ENCODE results near the gene CENPB. TPM values are rescaled to one million over a fixed set of nuclear protein-coding genes. Genes with fewer than 3 reads are reported as not detected.
A peak's percentile ranks its signal among the peaks of the same experiment; 100 is the strongest.

The CENPB gene
- total and polyA plus RNA-seq, 10 of the 15 experiments (the other 5 are each of a cell fraction or from before 2014, with no cell fraction given): 0.16 to 71.2 (median 14.0) TPM

GRCh38 chr20:3795511-3796468, 9.2 kb upstream of the CENPB start, which contains the start of gene CDC25B (continued):
- no peak for TF ChIP-seq IRF5 (IDR thresholded peaks at IDR 0.05; ENCODE audit: borderline replicate concordance)
- peak; percentile 22 for TF ChIP-seq USF1 (IDR thresholded peaks at IDR 0.05; ENCODE audit: borderline replicate concordance, extremely low read length, insufficient read depth, low read depth, low read length)
- TF ChIP-seq USF2 (IDR thresholded peaks at IDR 0.05; ENCODE audit: borderline replicate concordance, low read depth, low read length): no peak
- TF ChIP-seq SPI1 (IDR thresholded peaks at IDR 0.05; ENCODE audit: borderline replicate concordance, insufficient read depth, low read depth, low read length): 0 out of 2 replicates have a peak, but pooled peaks have one; percentile 17
- no peak for TF ChIP-seq SMAD1 (IDR thresholded peaks at IDR 0.05; ENCODE audit: low read depth, partially characterized antibody)
- TF ChIP-seq MTA3 (IDR thresholded peaks at IDR 0.05; ENCODE audit: borderline replicate concordance, low read length): no peak
- peak; percentile 83; the same call in 1 of the 2 replicates for TF ChIP-seq PAX5 (IDR thresholded peaks at IDR 0.05; ENCODE audit: borderline replicate concordance, low read depth, low read length)
- peak; percentile 72; the same call in 1 of the 2 replicates for TF ChIP-seq NFYB (IDR thresholded peaks at IDR 0.05; ENCODE audit: insufficient read depth, low read depth, low read length)
- no peak for TF ChIP-seq TCF7 (IDR thresholded peaks at IDR 0.05; ENCODE audit: borderline replicate concordance)
- no peak for TF ChIP-seq NFIC (IDR thresholded peaks at IDR 0.05; ENCODE audit: low read depth, low read length)
- no peak for TF ChIP-seq BCLAF1 (IDR thresholded peaks at IDR 0.05)
- peak; percentile 63 for TF ChIP-seq MLLT1 (IDR thresholded peaks at IDR 0.05)
- TF ChIP-seq SP1 (IDR thresholded peaks at IDR 0.05; ENCODE audit: low read depth, low read length): peak; percentile 54
- no peak for TF ChIP-seq CBX5 (IDR thresholded peaks at IDR 0.05; ENCODE audit: low read depth)
- TF ChIP-seq NR2C2 (IDR thresholded peaks at IDR 0.05; ENCODE audit: borderline replicate concordance, control insufficient read depth, insufficient read length, low read depth): no peak
- 0 out of 2 replicates have a peak, but pooled peaks have one; percentile 42 for TF ChIP-seq YY1 (IDR thresholded peaks at IDR 0.05; ENCODE audit: low read depth, low read length)
- no peak for TF ChIP-seq SUZ12 (IDR thresholded peaks at IDR 0.05; ENCODE audit: unreplicated experiment)
